Mesenchymal stem cell (in vitro differentiated cells and primary cell): ENCODE measurements around the gene SLC38A8.
A peak's percentile ranks its signal among the peaks of the same experiment; 100 is the strongest.

Source experiments
- DNase-seq: peaks from one replicate; pipeline ENCODE4 v3.0.0-alpha.2; 2013
- H2AFZ ChIP-seq: one replicate; pipeline ENCODE4 v1.6.1; 2013; ENCODE audit warnings: low read depth, mild to moderate bottlenecking, control low read depth, inconsistent platforms, low read length, moderate library complexity
- H2AK5ac ChIP-seq: 2 replicates; pipeline ENCODE4 v1.6.1; 2013; ENCODE audit warnings: low read length, moderate library complexity, mild to moderate bottlenecking, inconsistent platforms; ENCODE audit not compliant: severe bottlenecking
- H2BK120ac ChIP-seq: one replicate; pipeline ENCODE4 v1.6.1; 2013; ENCODE audit warnings: low read depth, mild to moderate bottlenecking, inconsistent platforms, low read length, moderate library complexity
- H2BK12ac ChIP-seq, 2 experiments: one replicate each; pipeline ENCODE4 v1.6.1; 2013; ENCODE audit warnings: inconsistent platforms in 2 of 2, low read length in 2 of 2, mild to moderate bottlenecking in 2 of 2, moderate library complexity in 2 of 2, control low read depth in 1 of 2
- H2BK15ac ChIP-seq: one replicate; pipeline ENCODE4 v1.6.1; 2013; ENCODE audit warnings: mild to moderate bottlenecking, low read depth, inconsistent platforms; ENCODE audit not compliant: poor library complexity, severe bottlenecking
- H2BK5ac ChIP-seq: 2 replicates; pipeline ENCODE4 v1.6.1; 2013; ENCODE audit warnings: low read depth, mild to moderate bottlenecking, low read length, control low read depth, inconsistent platforms; ENCODE audit not compliant: poor library complexity, severe bottlenecking
- H3K14ac ChIP-seq, 2 experiments: one replicate each; pipeline ENCODE4 v1.6.1; 2013; ENCODE audit warnings: inconsistent platforms in 2 of 2, low read length in 2 of 2, control low read depth in 1 of 2, mild to moderate bottlenecking in 1 of 2, moderate library complexity in 1 of 2
- H3K18ac ChIP-seq, 2 experiments: one replicate each; pipeline ENCODE4 v1.6.1; 2013; ENCODE audit warnings: inconsistent platforms in 2 of 2, low read length in 2 of 2, control low read depth in 1 of 2, low read depth in 1 of 2, mild to moderate bottlenecking in 1 of 2
- H3K23ac ChIP-seq, 2 experiments: one replicate each; pipeline ENCODE4 v1.6.1; 2013; ENCODE audit warnings: inconsistent platforms in 2 of 2, low read length in 2 of 2, mild to moderate bottlenecking in 2 of 2, moderate library complexity in 2 of 2, control low read depth in 1 of 2
- H3K27ac ChIP-seq: 2 replicates; pipeline ENCODE4 v1.5.1; 2013; ENCODE audit warnings: mild to moderate bottlenecking, moderate library complexity, low read length, control low read depth, inconsistent platforms; ENCODE audit not compliant: poor library complexity, severe bottlenecking
- H3K27me3 ChIP-seq, 2 experiments: 2 replicates each; pipeline versions ENCODE4 v1.6.1 to v1.7.0; 2013; ENCODE audit warnings: low read length in 2 of 2, mild to moderate bottlenecking in 2 of 2, moderate library complexity in 2 of 2, control low read depth in 1 of 2, inconsistent platforms in 1 of 2; ENCODE audit not compliant: control insufficient read depth in 1 of 2, insufficient read depth in 1 of 2
- H3K36me3 ChIP-seq, 2 experiments: 2 replicates each; pipeline versions ENCODE4 v1.6.1 to v1.7.0; 2013; ENCODE audit warnings: low read length in 2 of 2, control low read depth in 1 of 2, inconsistent platforms in 1 of 2, low read depth in 1 of 2, mild to moderate bottlenecking in 1 of 2; ENCODE audit not compliant: insufficient read depth in 2 of 2, control insufficient read depth in 1 of 2
- H3K4ac ChIP-seq, 2 experiments: one replicate each; pipeline ENCODE4 v1.6.1; 2013; ENCODE audit warnings: inconsistent platforms in 2 of 2, low read length in 2 of 2, mild to moderate bottlenecking in 2 of 2, moderate library complexity in 2 of 2, control low read depth in 1 of 2, low read depth in 1 of 2
- H3K4me1 ChIP-seq: 2 replicates; pipeline ENCODE4 v1.6.1; 2013; ENCODE audit warnings: low read depth, low read length, control low read depth; ENCODE audit not compliant: control insufficient read depth, insufficient read depth
- H3K4me2 ChIP-seq: 2 replicates; pipeline ENCODE4 v1.6.1; 2013; ENCODE audit warnings: low read length, mild to moderate bottlenecking, inconsistent platforms; ENCODE audit not compliant: poor library complexity, severe bottlenecking
- H3K4me3 ChIP-seq, 2 experiments: 2 replicates each; pipeline versions ENCODE4 v1.5.1 to v1.7.0; 2013; ENCODE audit warnings: low read length in 2 of 2, mild to moderate bottlenecking in 2 of 2, control low read depth in 1 of 2, low read depth in 1 of 2; ENCODE audit not compliant: insufficient read depth in 1 of 2
- H3K79me1 ChIP-seq: replicated peaks from 2 replicates; pipeline ENCODE4 v1.6.1; 2013; ENCODE audit warnings: mild to moderate bottlenecking, control low read depth, low read length, inconsistent platforms; ENCODE audit not compliant: poor library complexity, severe bottlenecking
- H3K9ac ChIP-seq: 2 replicates; pipeline ENCODE4 v1.7.0; 2013; ENCODE audit warnings: mild to moderate bottlenecking, low read length, moderate library complexity
- H3K9me3 ChIP-seq: 2 replicates; pipeline ENCODE4 v1.7.0; 2013; ENCODE audit warnings: mild to moderate bottlenecking, low read length; ENCODE audit not compliant: control insufficient read depth
- H4K8ac ChIP-seq: one replicate; pipeline ENCODE4 v1.6.1; 2013; ENCODE audit warnings: inconsistent platforms, mild to moderate bottlenecking, low read length, moderate library complexity
- H4K91ac ChIP-seq: one replicate; pipeline ENCODE4 v1.6.1; 2013; ENCODE audit warnings: mild to moderate bottlenecking, low read length, inconsistent platforms
- WGBS: methylation state at CpG from one replicate; pipeline ENCODE4 v1.1.7; 2013; ENCODE audit warnings: mixed read lengths; 5-methylcytosine and 5-hydroxymethylcytosine counted together

SLC38A8 gene

GRCh38 chr16:83968891-83969649 is 73.5 kb downstream of the SLC38A8 start:
- H3K27ac ChIP-seq, result no peak overlapping the region
- peak overlapping the region; percentile 15 for H2BK15ac ChIP-seq
- H3K23ac ChIP-seq, result no peak overlapping the region
- WGBS, result 2% methylated on average over 36 of the region's 45 CpGs
- H4K91ac ChIP-seq, result no peak overlapping the region
- H3K79me1 ChIP-seq, result no peaks in the 10 kb centered on the region
- no peak overlapping the region for H2BK5ac ChIP-seq
- H2AK5ac ChIP-seq, result no peak overlapping the region
- no peaks in the 10 kb centered on the region for H3K9me3 ChIP-seq
- H3K4ac ChIP-seq, result no peak overlapping the region
- peaks cover 7% of the 10 kb centered on the region for H3K4me1 ChIP-seq
- H2BK120ac ChIP-seq, result no peak overlapping the region
- no peak overlapping the region for H2AFZ ChIP-seq
- H3K9ac ChIP-seq, result no peak overlapping the region
- H3K14ac ChIP-seq, result no peak overlapping the region
- peaks cover 8 to 10% of the 10 kb centered on the region in 2 experiments for H3K36me3 ChIP-seq
- H3K4me2 ChIP-seq, result no peak overlapping the region
- H3K4me3 ChIP-seq, result no peak overlapping the region
- H3K18ac ChIP-seq, result no peak overlapping the region
- no peak overlapping the region for H4K8ac ChIP-seq
- no peak overlapping the region for H2BK12ac ChIP-seq
- H3K27me3 ChIP-seq, result peaks cover 9 to 34% of the 10 kb centered on the region in 2 experiments
- DNase-seq, result no peak

GRCh38 chr16:83968306-83968851 is 74.2 kb downstream of the SLC38A8 start:
- Histone ChIP-seq H2BK12ac (no peak overlapping the region), H3K23ac (no peak overlapping the region), H2BK120ac (no peak overlapping the region), H2AFZ (no peak overlapping the region), H3K4me2 (peak overlapping the region; percentile 52), H3K36me3 (peaks cover 13 to 16% of the 10 kb centered on the region in 2 experiments), H3K9ac (no peak overlapping the region), H3K4ac (no peak overlapping the region), H3K9me3 (no peaks in the 10 kb centered on the region), H4K91ac (no peak overlapping the region), H2BK15ac (no peak overlapping the region), H3K18ac (no peak overlapping the region), H2AK5ac (no peak overlapping the region), H2BK5ac (no peak overlapping the region), H3K14ac (no peak overlapping the region), H3K27ac (no peak overlapping the region), H3K4me3 (peak overlapping the region in 1 of 2 experiments; percentile 37), H3K79me1 (no peaks in the 10 kb centered on the region), H3K4me1 (peaks cover 7% of the 10 kb centered on the region), H4K8ac (no peak overlapping the region), H3K27me3 (peaks cover 9 to 32% of the 10 kb centered on the region in 2 experiments)
- DNase-seq, result no peak
- WGBS, result 0% methylated on average over 21 of the region's 87 CpGs

DNA sequence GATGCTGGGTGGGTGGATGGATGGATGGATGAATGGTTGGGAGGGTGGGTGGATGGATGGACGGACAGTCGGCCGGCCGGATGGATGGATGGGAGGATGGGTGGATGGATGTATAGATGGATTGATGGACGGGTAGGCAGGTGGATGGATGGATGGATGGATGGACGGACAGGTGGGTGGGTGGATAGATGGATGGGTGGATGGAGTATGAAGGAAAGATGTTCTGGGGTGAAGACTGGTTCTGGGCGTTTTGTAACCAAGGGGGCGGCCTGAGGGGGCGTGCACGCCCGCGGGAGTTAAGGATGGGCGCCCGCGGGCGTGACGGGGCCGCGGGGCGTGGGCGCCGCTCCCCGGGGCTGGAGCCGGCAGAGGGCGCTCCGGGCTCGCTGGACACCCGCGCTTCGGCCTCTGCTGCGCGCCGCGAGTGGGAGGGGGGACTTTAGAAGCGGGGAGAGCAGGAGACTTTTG is 74.7 kb downstream of the SLC38A8 start, which contains the start of gene NECAB2:
Gene NECAB2, plus strand, starts transcription at position 407 of the 468 bp plus-strand sequence. CDS start 405 bp downstream, outside the sequence.
- H4K8ac ChIP-seq, result no peak within 1 kb of the TSS
- no peaks in the 10 kb centered on the region for H3K9me3 ChIP-seq
- H2BK15ac ChIP-seq, result peak within 1 kb of the TSS; percentile 15
- WGBS, result 37% methylated on average over 16 of the region's 35 CpGs
- peak; percentile 15 for DNase-seq
- H3K4me1 ChIP-seq, result peaks cover 7% of the 10 kb centered on the region
- peaks cover 18 to 20% of the 10 kb centered on the region in 2 experiments for H3K36me3 ChIP-seq
- no peak within 1 kb of the TSS for H3K4ac ChIP-seq
- H2BK120ac ChIP-seq, result no peak within 1 kb of the TSS
- H4K91ac ChIP-seq, result no peak within 1 kb of the TSS
- H3K4me3 ChIP-seq, result peak within 1 kb of the TSS in 1 of 2 experiments; percentile 37
- H3K4me2 ChIP-seq, result peak within 1 kb of the TSS; percentile 52
- H3K14ac ChIP-seq, result no peak within 1 kb of the TSS
- H3K79me1 ChIP-seq, result no peaks in the 10 kb centered on the region
- H2BK12ac ChIP-seq, result no peak within 1 kb of the TSS
- H3K18ac ChIP-seq, result no peak within 1 kb of the TSS
- no peak within 1 kb of the TSS for H2AK5ac ChIP-seq
- no peak within 1 kb of the TSS for H2AFZ ChIP-seq
- H2BK5ac ChIP-seq, result no peak within 1 kb of the TSS
- peaks cover 8 to 27% of the 10 kb centered on the region in 2 experiments for H3K27me3 ChIP-seq
- no peak within 1 kb of the TSS for H3K9ac ChIP-seq
- H3K23ac ChIP-seq, result no peak within 1 kb of the TSS
- no peak within 1 kb of the TSS for H3K27ac ChIP-seq

GRCh38 chr16:83967091-83967490 is 75.5 kb downstream of the SLC38A8 start:
- H3K4me2 ChIP-seq, result no peak overlapping the region
- H4K8ac ChIP-seq, result no peak overlapping the region
- no peaks in the 10 kb centered on the region for H3K9me3 ChIP-seq
- no peak overlapping the region for H3K9ac ChIP-seq
- no peak overlapping the region for H2BK15ac ChIP-seq
- no peak for DNase-seq
- H3K27ac ChIP-seq, result no peak overlapping the region
- no peak overlapping the region for H2AFZ ChIP-seq
- no peak overlapping the region for H2BK5ac ChIP-seq
- H2AK5ac ChIP-seq, result no peak overlapping the region
- H3K23ac ChIP-seq, result no peak overlapping the region
- peaks cover 6 to 23% of the 10 kb centered on the region in 2 experiments for H3K27me3 ChIP-seq
- no peak overlapping the region for H3K4ac ChIP-seq
- no peak overlapping the region for H3K14ac ChIP-seq
- no peak overlapping the region for H2BK120ac ChIP-seq
- H3K18ac ChIP-seq, result no peak overlapping the region
- no peak overlapping the region for H3K4me3 ChIP-seq
- no peak overlapping the region for H4K91ac ChIP-seq
- H3K79me1 ChIP-seq, result no peaks in the 10 kb centered on the region
- H2BK12ac ChIP-seq, result no peak overlapping the region
- 97% methylated on average over 2 of the region's 2 CpGs for WGBS
- peaks cover 7% of the 10 kb centered on the region for H3K4me1 ChIP-seq
- H3K36me3 ChIP-seq, result peaks cover 22 to 24% of the 10 kb centered on the region in 2 experiments
